ENCODE data around the gene MYO15A.
A peak's percentile ranks its signal among the peaks of the same experiment; 100 is the strongest.

Gene MYO15A

GRCh38 chr17:18183334-18184142, 75.0 kb downstream of the MYO15A start, which contains the start of gene ALKBH5:
Gene ALKBH5 (plus strand): TSS chr17:18183828. CDS start chr17:18184244, 416 bp downstream.
- peak; percentile 93 to 96 (median 93) for DNase-seq (ENCODE audit: low read depth in 2 of 3, low spot score in 1 of 3)

GRCh38 chr17:18184143-18185031, 75.8 kb downstream of the MYO15A start:
- DNase-seq (ENCODE audit: low read depth in 2 of 3, low spot score in 1 of 3), result peak; percentile 45 to 63 (median 53)

GRCh38 chr17:18185391-18185790, 76.8 kb downstream of the MYO15A start:
- DNase-seq (ENCODE audit: low read depth in 2 of 3, low spot score in 1 of 3), result no peak

- no peak for DNase-seq (ENCODE audit: low read depth in 2 of 3, low spot score in 1 of 3)
Observed at GRCh38 chr17:18185832-18186626, 77.5 kb downstream of the MYO15A start.

GRCh38 chr17:18186627-18186982, 78.0 kb downstream of the MYO15A start:
- DNase-seq (ENCODE audit: low read depth in 2 of 3, low spot score in 1 of 3), result no peak

- no peak for DNase-seq (ENCODE audit: low read depth in 2 of 3, low spot score in 1 of 3)
Observed at GRCh38 chr17:18187226-18187625, 78.7 kb downstream of the MYO15A start.

GRCh38 chr17:18187821-18188761, 79.5 kb downstream of the MYO15A start:
- no peak for DNase-seq (ENCODE audit: low read depth in 2 of 3, low spot score in 1 of 3)

- DNase-seq (ENCODE audit: low read depth in 2 of 3, low spot score in 1 of 3), result no peak
Observed at GRCh38 chr17:18190628-18191235, 82.2 kb downstream of the MYO15A start.

GRCh38 chr17:18191236-18191667, 82.7 kb downstream of the MYO15A start:
- no peak for DNase-seq (ENCODE audit: low read depth in 2 of 3, low spot score in 1 of 3)

- no peak for DNase-seq (ENCODE audit: low read depth in 2 of 3, low spot score in 1 of 3)
Observed at GRCh38 chr17:18191967-18192366, 83.4 kb downstream of the MYO15A start.

GRCh38 chr17:18194394-18194793, 85.8 kb downstream of the MYO15A start:
- DNase-seq (ENCODE audit: low read depth in 2 of 3, low spot score in 1 of 3), result no peak

GRCh38 chr17:18194804-18195203, 86.2 kb downstream of the MYO15A start:
- DNase-seq (ENCODE audit: low read depth in 2 of 3, low spot score in 1 of 3), result no peak

- DNase-seq (ENCODE audit: low read depth in 2 of 3, low spot score in 1 of 3), result no peak
Observed at GRCh38 chr17:18195246-18195645, 86.7 kb downstream of the MYO15A start.

- no peak for DNase-seq (ENCODE audit: low read depth in 2 of 3, low spot score in 1 of 3)
Observed at GRCh38 chr17:18197535-18198194, 89.1 kb downstream of the MYO15A start.

- no peak for DNase-seq (ENCODE audit: low read depth in 2 of 3, low spot score in 1 of 3)
Observed at GRCh38 chr17:18198530-18198929, 90.0 kb downstream of the MYO15A start.

GRCh38 chr17:18201108-18201507, 92.6 kb downstream of the MYO15A start:
- DNase-seq (ENCODE audit: low read depth in 2 of 3, low spot score in 1 of 3), result no peak

GRCh38 chr17:18203308-18203707, 94.8 kb downstream of the MYO15A start:
- DNase-seq (ENCODE audit: low read depth in 2 of 3, low spot score in 1 of 3), result no peak

GRCh38 chr17:18205861-18206260, 97.3 kb downstream of the MYO15A start:
- DNase-seq (ENCODE audit: low read depth in 2 of 3, low spot score in 1 of 3), result no peak

- no peak for DNase-seq (ENCODE audit: low read depth in 2 of 3, low spot score in 1 of 3)
Observed at GRCh38 chr17:18206962-18207361, 98.4 kb downstream of the MYO15A start.

Measured in stimulated activated CD4-positive, alpha-beta T cell treated with anti-CD3 and anti-CD28 coated beads, Interleukin-12 subunit alpha, Interleukin-12 subunit beta, amount 100 ng/mL, for 48 hours (primary cell).